H1 (cell line): ENCODE measurements around the gene CHMP4B. TPM values are rescaled to one million over a fixed set of nuclear protein-coding genes. Genes with fewer than 3 reads are reported as not detected.

Experiments used
- ASH2L ChIP-seq: fragments of 200-600, 300-600 bp; sonication (generic); IDR thresholded peaks from one replicate; pipeline ENCODE4 v1.7.1; 2017; ENCODE audit warnings: low read length
- FOSL1 ChIP-seq: IDR thresholded peaks from 2 replicates; pipeline ENCODE4 v1.6.1; 2011; ENCODE audit warnings: mild to moderate bottlenecking, low read depth, low read length, moderate library complexity; ENCODE audit not compliant: insufficient read depth
- GABPA ChIP-seq: IDR thresholded peaks from 2 replicates; pipeline ENCODE4 v1.6.1; 2011; ENCODE audit warnings: mild to moderate bottlenecking, low read length, moderate library complexity, borderline replicate concordance; ENCODE audit not compliant: insufficient read depth
- RBBP5 ChIP-seq: IDR thresholded peaks from 2 replicates; pipeline ENCODE4 v1.7.1; 2012; ENCODE audit warnings: low read depth, mild to moderate bottlenecking, inconsistent platforms, low read length, moderate library complexity, borderline replicate concordance
- SUZ12 ChIP-seq: fragments of 200-600 bp; sonication (generic); IDR thresholded peaks from 2 replicates; pipeline ENCODE4 v1.6.1; 2012; ENCODE audit warnings: mild to moderate bottlenecking, inconsistent platforms, low read length, moderate library complexity, mixed read lengths
- TEAD4 ChIP-seq: IDR thresholded peaks from 2 replicates; pipeline ENCODE4 v1.6.1; 2012; ENCODE audit warnings: low read depth, low read length, inconsistent platforms, mixed read lengths
- polyA plus RNA-seq, 7 experiments: library from polyadenylated mRNA; depleted of rRNA in 3 of 7; stranded (reverse) in 5 of 7; unstranded in 2 of 7; fragments of >200 nt in 5 of 7; fragments of 200-250 nt in 2 of 7; gene quantifications; 1 replicate in 5 of 7; 2 replicates in 1 of 7; 4 replicates in 1 of 7; pipeline versions ENCODE4 v1.2.1 to v1.2.3, GENCODE V29; 2011 to 2013; ENCODE audit warnings: missing spikeins in 2 of 7, mixed read lengths in 2 of 7
- total RNA-seq: library from RNA; stranded (reverse); fragmentation: NEBNext Ultra II Directional; extraction: Animal tissue kit (Norgen Biotek cat#: 25700); gene quantifications from 2 replicates; pipeline ENCODE4 v1.2.1, GENCODE V29; 2021
- TF ChIP-seq, protein P1 (sequence below): fragments of 300-600 bp; sonication (generic); IDR thresholded peaks from 2 replicates; pipeline ENCODE4 v1.7.1; 2012; ENCODE audit warnings: low read length, moderate library complexity, mild to moderate bottlenecking, inconsistent platforms; ENCODE audit not compliant: insufficient replicate concordance

Gene CHMP4B
- total and polyA plus RNA-seq, 2 of the 8 experiments (the other 6 are each of a cell fraction or from before 2014, with no cell fraction given) = 38.6 to 66.3 TPM

DNA sequence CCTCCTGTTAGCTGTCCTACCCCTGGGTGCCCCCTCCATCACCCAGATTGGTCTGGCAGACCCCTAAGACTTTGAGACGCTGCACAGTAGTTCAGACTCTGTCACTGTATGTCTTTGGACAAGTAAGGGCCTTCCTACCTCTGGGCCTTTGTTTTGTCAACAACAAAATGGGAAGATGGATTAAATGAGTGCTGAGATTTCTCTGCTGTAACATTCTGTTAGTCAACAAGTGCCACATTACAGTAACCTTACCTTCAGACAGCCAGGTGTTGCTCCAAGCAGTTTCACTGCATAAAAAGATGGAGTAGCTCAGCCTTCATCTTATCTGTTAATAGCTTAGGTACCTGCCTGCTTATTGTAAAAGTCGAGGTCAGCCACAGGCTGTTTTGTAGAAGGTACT lies 16.0 kb downstream of the CHMP4B start (continued):
- TF ChIP-seq, protein P1, sequence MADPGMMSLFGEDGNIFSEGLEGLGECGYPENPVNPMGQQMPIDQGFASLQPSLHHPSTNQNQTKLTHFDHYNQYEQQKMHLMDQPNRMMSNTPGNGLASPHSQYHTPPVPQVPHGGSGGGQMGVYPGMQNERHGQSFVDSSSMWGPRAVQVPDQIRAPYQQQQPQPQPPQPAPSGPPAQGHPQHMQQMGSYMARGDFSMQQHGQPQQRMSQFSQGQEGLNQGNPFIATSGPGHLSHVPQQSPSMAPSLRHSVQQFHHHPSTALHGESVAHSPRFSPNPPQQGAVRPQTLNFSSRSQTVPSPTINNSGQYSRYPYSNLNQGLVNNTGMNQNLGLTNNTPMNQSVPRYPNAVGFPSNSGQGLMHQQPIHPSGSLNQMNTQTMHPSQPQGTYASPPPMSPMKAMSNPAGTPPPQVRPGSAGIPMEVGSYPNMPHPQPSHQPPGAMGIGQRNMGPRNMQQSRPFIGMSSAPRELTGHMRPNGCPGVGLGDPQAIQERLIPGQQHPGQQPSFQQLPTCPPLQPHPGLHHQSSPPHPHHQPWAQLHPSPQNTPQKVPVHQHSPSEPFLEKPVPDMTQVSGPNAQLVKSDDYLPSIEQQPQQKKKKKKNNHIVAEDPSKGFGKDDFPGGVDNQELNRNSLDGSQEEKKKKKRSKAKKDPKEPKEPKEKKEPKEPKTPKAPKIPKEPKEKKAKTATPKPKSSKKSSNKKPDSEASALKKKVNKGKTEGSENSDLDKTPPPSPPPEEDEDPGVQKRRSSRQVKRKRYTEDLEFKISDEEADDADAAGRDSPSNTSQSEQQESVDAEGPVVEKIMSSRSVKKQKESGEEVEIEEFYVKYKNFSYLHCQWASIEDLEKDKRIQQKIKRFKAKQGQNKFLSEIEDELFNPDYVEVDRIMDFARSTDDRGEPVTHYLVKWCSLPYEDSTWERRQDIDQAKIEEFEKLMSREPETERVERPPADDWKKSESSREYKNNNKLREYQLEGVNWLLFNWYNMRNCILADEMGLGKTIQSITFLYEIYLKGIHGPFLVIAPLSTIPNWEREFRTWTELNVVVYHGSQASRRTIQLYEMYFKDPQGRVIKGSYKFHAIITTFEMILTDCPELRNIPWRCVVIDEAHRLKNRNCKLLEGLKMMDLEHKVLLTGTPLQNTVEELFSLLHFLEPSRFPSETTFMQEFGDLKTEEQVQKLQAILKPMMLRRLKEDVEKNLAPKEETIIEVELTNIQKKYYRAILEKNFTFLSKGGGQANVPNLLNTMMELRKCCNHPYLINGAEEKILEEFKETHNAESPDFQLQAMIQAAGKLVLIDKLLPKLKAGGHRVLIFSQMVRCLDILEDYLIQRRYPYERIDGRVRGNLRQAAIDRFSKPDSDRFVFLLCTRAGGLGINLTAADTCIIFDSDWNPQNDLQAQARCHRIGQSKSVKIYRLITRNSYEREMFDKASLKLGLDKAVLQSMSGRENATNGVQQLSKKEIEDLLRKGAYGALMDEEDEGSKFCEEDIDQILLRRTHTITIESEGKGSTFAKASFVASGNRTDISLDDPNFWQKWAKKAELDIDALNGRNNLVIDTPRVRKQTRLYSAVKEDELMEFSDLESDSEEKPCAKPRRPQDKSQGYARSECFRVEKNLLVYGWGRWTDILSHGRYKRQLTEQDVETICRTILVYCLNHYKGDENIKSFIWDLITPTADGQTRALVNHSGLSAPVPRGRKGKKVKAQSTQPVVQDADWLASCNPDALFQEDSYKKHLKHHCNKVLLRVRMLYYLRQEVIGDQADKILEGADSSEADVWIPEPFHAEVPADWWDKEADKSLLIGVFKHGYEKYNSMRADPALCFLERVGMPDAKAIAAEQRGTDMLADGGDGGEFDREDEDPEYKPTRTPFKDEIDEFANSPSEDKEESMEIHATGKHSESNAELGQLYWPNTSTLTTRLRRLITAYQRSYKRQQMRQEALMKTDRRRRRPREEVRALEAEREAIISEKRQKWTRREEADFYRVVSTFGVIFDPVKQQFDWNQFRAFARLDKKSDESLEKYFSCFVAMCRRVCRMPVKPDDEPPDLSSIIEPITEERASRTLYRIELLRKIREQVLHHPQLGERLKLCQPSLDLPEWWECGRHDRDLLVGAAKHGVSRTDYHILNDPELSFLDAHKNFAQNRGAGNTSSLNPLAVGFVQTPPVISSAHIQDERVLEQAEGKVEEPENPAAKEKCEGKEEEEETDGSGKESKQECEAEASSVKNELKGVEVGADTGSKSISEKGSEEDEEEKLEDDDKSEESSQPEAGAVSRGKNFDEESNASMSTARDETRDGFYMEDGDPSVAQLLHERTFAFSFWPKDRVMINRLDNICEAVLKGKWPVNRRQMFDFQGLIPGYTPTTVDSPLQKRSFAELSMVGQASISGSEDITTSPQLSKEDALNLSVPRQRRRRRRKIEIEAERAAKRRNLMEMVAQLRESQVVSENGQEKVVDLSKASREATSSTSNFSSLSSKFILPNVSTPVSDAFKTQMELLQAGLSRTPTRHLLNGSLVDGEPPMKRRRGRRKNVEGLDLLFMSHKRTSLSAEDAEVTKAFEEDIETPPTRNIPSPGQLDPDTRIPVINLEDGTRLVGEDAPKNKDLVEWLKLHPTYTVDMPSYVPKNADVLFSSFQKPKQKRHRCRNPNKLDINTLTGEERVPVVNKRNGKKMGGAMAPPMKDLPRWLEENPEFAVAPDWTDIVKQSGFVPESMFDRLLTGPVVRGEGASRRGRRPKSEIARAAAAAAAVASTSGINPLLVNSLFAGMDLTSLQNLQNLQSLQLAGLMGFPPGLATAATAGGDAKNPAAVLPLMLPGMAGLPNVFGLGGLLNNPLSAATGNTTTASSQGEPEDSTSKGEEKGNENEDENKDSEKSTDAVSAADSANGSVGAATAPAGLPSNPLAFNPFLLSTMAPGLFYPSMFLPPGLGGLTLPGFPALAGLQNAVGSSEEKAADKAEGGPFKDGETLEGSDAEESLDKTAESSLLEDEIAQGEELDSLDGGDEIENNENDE = no peak
- TF ChIP-seq GABPA = no peak
- no peak for TF ChIP-seq RBBP5
- no peak for TF ChIP-seq FOSL1
- TF ChIP-seq TEAD4 = no peak
- TF ChIP-seq SUZ12 = no peak
- no peak for TF ChIP-seq ASH2L
